ENCODE measurements around the gene CDH5.

GRCh38 chr16:66390346-66391108 lies 24.0 kb downstream of the CDH5 start:
- no peak for TF ChIP-seq CTCF (IDR thresholded peaks at IDR 0.05)
- TF ChIP-seq EP300 (IDR thresholded peaks at IDR 0.05): no peak
- TF ChIP-seq POLR2A (IDR thresholded peaks at IDR 0.05): no peak
- TF ChIP-seq POLR2AphosphoS5 (IDR thresholded peaks at IDR 0.05): no peak
